Stomach (tissue), 4 donors: ENCODE results near the gene CEACAM16.

Experiments used
- EP300 ChIP-seq: sonication (generic); formaldehyde crosslinking; IDR thresholded peaks from one replicate; pipeline ENCODE4 v1.6.1; 2017; ENCODE audit warnings: antibody characterized with exemption
- POLR2A ChIP-seq, 4 donors: fragments of 450-650 bp; IDR thresholded peaks; one replicate each; pipeline ENCODE4 v1.6.1; 2016; ENCODE audit warnings: antibody characterized with exemption in 4 of 4, control low read depth in 2 of 4, mild to moderate bottlenecking in 1 of 4, moderate library complexity in 1 of 4
- POLR2AphosphoS5 ChIP-seq, 3 donors: sonication (generic); formaldehyde crosslinking; IDR thresholded peaks; one replicate each; pipeline ENCODE4 v1.6.1; 2016; ENCODE audit warnings: antibody characterized with exemption in 3 of 3
- TF ChIP-seq, protein P1 (sequence below), 7 experiments: fragments of 450-650 bp in 4 of 7; fragments of 200-600 bp in 3 of 7; sonication (generic) in 3 of 7; IDR thresholded peaks; one replicate each; pipeline ENCODE4 v1.5.1; 2016 to 2019; ENCODE audit warnings: antibody characterized with exemption in 7 of 7, control low read depth in 2 of 7, mild to moderate bottlenecking in 1 of 7

DNA sequence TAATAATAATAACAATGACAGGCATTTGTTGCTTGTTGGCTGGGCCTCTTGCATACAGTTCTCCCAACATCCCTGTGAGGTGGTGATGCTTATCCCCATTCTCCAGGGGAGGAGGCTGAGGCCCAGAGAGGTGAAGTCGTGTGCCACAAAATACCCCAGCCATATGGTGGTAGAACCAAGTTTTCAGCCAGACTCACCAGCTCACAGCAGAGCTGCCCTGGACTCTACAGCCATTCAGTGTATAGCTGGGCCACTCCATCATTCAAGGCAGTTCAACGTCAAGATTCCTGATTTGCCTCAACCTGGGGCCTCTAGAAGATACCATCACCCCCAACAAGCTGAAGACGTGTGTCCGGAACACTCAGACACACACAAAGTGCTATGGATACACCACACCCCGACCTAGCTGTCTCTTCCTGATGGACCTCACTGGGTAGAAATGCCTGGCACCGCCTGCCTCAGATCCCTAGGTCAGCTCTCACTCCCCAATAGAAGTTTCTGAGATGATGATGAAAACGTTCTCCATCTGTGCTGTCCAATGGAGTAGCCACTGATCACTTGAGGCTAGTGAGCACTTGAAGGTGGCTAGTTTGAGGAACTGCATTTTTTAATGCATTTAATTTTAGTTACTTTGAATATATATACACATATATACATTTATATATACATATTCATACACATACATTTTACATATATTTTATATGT, 31.9 kb upstream of the CEACAM16 start:
- TF ChIP-seq, protein P1, sequence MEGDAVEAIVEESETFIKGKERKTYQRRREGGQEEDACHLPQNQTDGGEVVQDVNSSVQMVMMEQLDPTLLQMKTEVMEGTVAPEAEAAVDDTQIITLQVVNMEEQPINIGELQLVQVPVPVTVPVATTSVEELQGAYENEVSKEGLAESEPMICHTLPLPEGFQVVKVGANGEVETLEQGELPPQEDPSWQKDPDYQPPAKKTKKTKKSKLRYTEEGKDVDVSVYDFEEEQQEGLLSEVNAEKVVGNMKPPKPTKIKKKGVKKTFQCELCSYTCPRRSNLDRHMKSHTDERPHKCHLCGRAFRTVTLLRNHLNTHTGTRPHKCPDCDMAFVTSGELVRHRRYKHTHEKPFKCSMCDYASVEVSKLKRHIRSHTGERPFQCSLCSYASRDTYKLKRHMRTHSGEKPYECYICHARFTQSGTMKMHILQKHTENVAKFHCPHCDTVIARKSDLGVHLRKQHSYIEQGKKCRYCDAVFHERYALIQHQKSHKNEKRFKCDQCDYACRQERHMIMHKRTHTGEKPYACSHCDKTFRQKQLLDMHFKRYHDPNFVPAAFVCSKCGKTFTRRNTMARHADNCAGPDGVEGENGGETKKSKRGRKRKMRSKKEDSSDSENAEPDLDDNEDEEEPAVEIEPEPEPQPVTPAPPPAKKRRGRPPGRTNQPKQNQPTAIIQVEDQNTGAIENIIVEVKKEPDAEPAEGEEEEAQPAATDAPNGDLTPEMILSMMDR (IDR thresholded peaks at IDR 0.05), result no peak
- TF ChIP-seq POLR2AphosphoS5 (IDR thresholded peaks at IDR 0.05), result no peak
- TF ChIP-seq POLR2A (IDR thresholded peaks at IDR 0.05), result no peak
- no peak for TF ChIP-seq EP300
